ENCODE results near the gene SLC51A. TPM values are rescaled to one million over a fixed set of nuclear protein-coding genes. Genes with fewer than 3 reads are reported as not detected.
A peak's percentile ranks its signal among the peaks of the same experiment; 100 is the strongest.

The SLC51A gene
- total and polyA plus RNA-seq, 2 of the 13 experiments (the other 11 are each of a cell fraction or from before 2014, with no cell fraction given) = 4.3 to 48.8 TPM

DNA sequence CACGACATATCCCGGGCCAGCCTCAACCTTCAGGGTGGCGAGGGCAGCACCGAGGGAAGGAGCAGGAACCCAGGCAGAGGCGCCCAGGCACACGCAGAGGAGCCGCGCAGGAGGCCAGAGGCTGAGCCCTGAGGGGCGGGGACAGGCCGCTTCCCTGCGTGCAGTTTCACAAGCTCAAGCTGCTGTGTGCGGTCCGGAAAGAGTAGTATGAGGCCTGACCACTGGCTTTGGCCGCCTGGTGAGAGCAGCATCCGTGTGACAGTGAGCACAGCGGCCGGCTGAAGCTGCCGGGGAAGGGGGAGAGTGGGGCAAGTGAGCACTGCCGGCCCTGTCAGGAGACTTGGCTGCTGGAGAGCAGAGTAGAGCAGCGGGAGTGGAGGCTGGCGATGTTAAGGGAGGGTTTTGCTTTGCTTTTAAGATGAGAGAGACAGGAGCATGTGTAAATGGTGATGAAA is 13.8 kb upstream of the SLC51A start (continued):
- TF ChIP-seq HNRNPLL (IDR thresholded peaks at IDR 0.05; ENCODE audit: low read depth, low read length, poor library complexity, severe bottlenecking) (peak; percentile 43), NPAS2 (CRISPR knock-in tag; IDR thresholded peaks at IDR 0.05; ENCODE audit: borderline replicate concordance) (no peak), TEAD3 (CRISPR knock-in tag; optimal IDR thresholded peaks at IDR 0.05; ENCODE audit: borderline replicate concordance) (peak; percentile 28), ZFP36L2 (CRISPR knock-in tag; IDR thresholded peaks at IDR 0.05) (no peak), PITX1 (CRISPR knock-in tag; IDR thresholded peaks at IDR 0.05) (peak; percentile 22; the same call in 1 of the 2 replicates), TMF1 (CRISPR knock-in tag; IDR thresholded peaks at IDR 0.05; ENCODE audit: low read depth) (no peak), MEIS1 (CRISPR knock-in tag; IDR thresholded peaks at IDR 0.05; ENCODE audit: borderline replicate concordance) (peak; percentile 47; the same call in 1 of the 2 replicates), HMGXB4 (CRISPR knock-in tag; IDR thresholded peaks at IDR 0.05; ENCODE audit: borderline replicate concordance in 1 of 2, low read depth in 1 of 2) (peak; percentile 34 to 43; a peak in 1 of 4 replicates), BRD4 (CRISPR knock-in tag; IDR thresholded peaks at IDR 0.05) (0 out of 2 replicates have a peak, but pooled peaks have one; percentile 38)
- TF ChIP-seq, protein P1, sequence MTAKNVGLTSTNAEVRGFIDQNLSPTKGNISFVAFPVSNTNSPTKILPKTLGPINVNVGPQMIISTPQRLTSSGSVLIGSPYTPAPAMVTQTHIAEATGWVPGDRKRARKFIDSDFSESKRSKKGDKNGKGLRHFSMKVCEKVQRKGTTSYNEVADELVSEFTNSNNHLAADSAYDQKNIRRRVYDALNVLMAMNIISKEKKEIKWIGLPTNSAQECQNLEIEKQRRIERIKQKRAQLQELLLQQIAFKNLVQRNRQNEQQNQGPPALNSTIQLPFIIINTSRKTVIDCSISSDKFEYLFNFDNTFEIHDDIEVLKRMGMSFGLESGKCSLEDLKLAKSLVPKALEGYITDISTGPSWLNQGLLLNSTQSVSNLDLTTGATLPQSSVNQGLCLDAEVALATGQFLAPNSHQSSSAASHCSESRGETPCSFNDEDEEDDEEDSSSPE (CRISPR knock-in tag; IDR thresholded peaks at IDR 0.05) = peak; percentile 27; the same call in 1 of the 2 replicates
- TF ChIP-seq, protein P2, sequence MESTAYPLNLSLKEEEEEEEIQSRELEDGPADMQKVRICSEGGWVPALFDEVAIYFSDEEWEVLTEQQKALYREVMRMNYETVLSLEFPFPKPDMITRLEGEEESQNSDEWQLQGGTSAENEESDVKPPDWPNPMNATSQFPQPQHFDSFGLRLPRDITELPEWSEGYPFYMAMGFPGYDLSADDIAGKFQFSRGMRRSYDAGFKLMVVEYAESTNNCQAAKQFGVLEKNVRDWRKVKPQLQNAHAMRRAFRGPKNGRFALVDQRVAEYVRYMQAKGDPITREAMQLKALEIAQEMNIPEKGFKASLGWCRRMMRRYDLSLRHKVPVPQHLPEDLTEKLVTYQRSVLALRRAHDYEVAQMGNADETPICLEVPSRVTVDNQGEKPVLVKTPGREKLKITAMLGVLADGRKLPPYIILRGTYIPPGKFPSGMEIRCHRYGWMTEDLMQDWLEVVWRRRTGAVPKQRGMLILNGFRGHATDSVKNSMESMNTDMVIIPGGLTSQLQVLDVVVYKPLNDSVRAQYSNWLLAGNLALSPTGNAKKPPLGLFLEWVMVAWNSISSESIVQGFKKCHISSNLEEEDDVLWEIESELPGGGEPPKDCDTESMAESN (CRISPR knock-in tag; conservative IDR thresholded peaks at IDR 0.05) = 0 out of 2 replicates have a peak, but pooled peaks have one; percentile 38
